Mesenchymal stem cell (in vitro differentiated cells and primary cell): ENCODE data around the gene PSMD1.

Experiments
- DNase-seq: peaks from one replicate; pipeline ENCODE4 v3.0.0-alpha.2; 2013
- H2AFZ ChIP-seq: one replicate; pipeline ENCODE4 v1.6.1; 2013; ENCODE audit warnings: low read depth, mild to moderate bottlenecking, control low read depth, inconsistent platforms, low read length, moderate library complexity
- H2AK5ac ChIP-seq: 2 replicates; pipeline ENCODE4 v1.6.1; 2013; ENCODE audit warnings: low read length, moderate library complexity, mild to moderate bottlenecking, inconsistent platforms; ENCODE audit not compliant: severe bottlenecking
- H2BK120ac ChIP-seq: one replicate; pipeline ENCODE4 v1.6.1; 2013; ENCODE audit warnings: low read depth, mild to moderate bottlenecking, inconsistent platforms, low read length, moderate library complexity
- H2BK12ac ChIP-seq, 2 experiments: one replicate each; pipeline ENCODE4 v1.6.1; 2013; ENCODE audit warnings: inconsistent platforms in 2 of 2, low read length in 2 of 2, mild to moderate bottlenecking in 2 of 2, moderate library complexity in 2 of 2, control low read depth in 1 of 2
- H2BK15ac ChIP-seq: one replicate; pipeline ENCODE4 v1.6.1; 2013; ENCODE audit warnings: mild to moderate bottlenecking, low read depth, inconsistent platforms; ENCODE audit not compliant: poor library complexity, severe bottlenecking
- H2BK5ac ChIP-seq: 2 replicates; pipeline ENCODE4 v1.6.1; 2013; ENCODE audit warnings: low read depth, mild to moderate bottlenecking, low read length, control low read depth, inconsistent platforms; ENCODE audit not compliant: poor library complexity, severe bottlenecking
- H3K14ac ChIP-seq, 2 experiments: one replicate each; pipeline ENCODE4 v1.6.1; 2013; ENCODE audit warnings: inconsistent platforms in 2 of 2, low read length in 2 of 2, control low read depth in 1 of 2, mild to moderate bottlenecking in 1 of 2, moderate library complexity in 1 of 2
- H3K18ac ChIP-seq, 2 experiments: one replicate each; pipeline ENCODE4 v1.6.1; 2013; ENCODE audit warnings: inconsistent platforms in 2 of 2, low read length in 2 of 2, control low read depth in 1 of 2, low read depth in 1 of 2, mild to moderate bottlenecking in 1 of 2
- H3K23ac ChIP-seq, 2 experiments: one replicate each; pipeline ENCODE4 v1.6.1; 2013; ENCODE audit warnings: inconsistent platforms in 2 of 2, low read length in 2 of 2, mild to moderate bottlenecking in 2 of 2, moderate library complexity in 2 of 2, control low read depth in 1 of 2
- H3K27ac ChIP-seq: 2 replicates; pipeline ENCODE4 v1.5.1; 2013; ENCODE audit warnings: mild to moderate bottlenecking, moderate library complexity, low read length, control low read depth, inconsistent platforms; ENCODE audit not compliant: poor library complexity, severe bottlenecking
- H3K27me3 ChIP-seq, 2 experiments: 2 replicates each; pipeline versions ENCODE4 v1.6.1 to v1.7.0; 2013; ENCODE audit warnings: low read length in 2 of 2, mild to moderate bottlenecking in 2 of 2, moderate library complexity in 2 of 2, control low read depth in 1 of 2, inconsistent platforms in 1 of 2; ENCODE audit not compliant: control insufficient read depth in 1 of 2, insufficient read depth in 1 of 2
- H3K36me3 ChIP-seq, 2 experiments: 2 replicates each; pipeline versions ENCODE4 v1.6.1 to v1.7.0; 2013; ENCODE audit warnings: low read length in 2 of 2, control low read depth in 1 of 2, inconsistent platforms in 1 of 2, low read depth in 1 of 2, mild to moderate bottlenecking in 1 of 2; ENCODE audit not compliant: insufficient read depth in 2 of 2, control insufficient read depth in 1 of 2
- H3K4ac ChIP-seq, 2 experiments: one replicate each; pipeline ENCODE4 v1.6.1; 2013; ENCODE audit warnings: inconsistent platforms in 2 of 2, low read length in 2 of 2, mild to moderate bottlenecking in 2 of 2, moderate library complexity in 2 of 2, control low read depth in 1 of 2, low read depth in 1 of 2
- H3K4me1 ChIP-seq: 2 replicates; pipeline ENCODE4 v1.6.1; 2013; ENCODE audit warnings: low read depth, low read length, control low read depth; ENCODE audit not compliant: control insufficient read depth, insufficient read depth
- H3K4me2 ChIP-seq: 2 replicates; pipeline ENCODE4 v1.6.1; 2013; ENCODE audit warnings: low read length, mild to moderate bottlenecking, inconsistent platforms; ENCODE audit not compliant: poor library complexity, severe bottlenecking
- H3K4me3 ChIP-seq, 2 experiments: 2 replicates each; pipeline versions ENCODE4 v1.5.1 to v1.7.0; 2013; ENCODE audit warnings: low read length in 2 of 2, mild to moderate bottlenecking in 2 of 2, control low read depth in 1 of 2, low read depth in 1 of 2; ENCODE audit not compliant: insufficient read depth in 1 of 2
- H3K79me1 ChIP-seq: replicated peaks from 2 replicates; pipeline ENCODE4 v1.6.1; 2013; ENCODE audit warnings: mild to moderate bottlenecking, control low read depth, low read length, inconsistent platforms; ENCODE audit not compliant: poor library complexity, severe bottlenecking
- H3K9ac ChIP-seq: 2 replicates; pipeline ENCODE4 v1.7.0; 2013; ENCODE audit warnings: mild to moderate bottlenecking, low read length, moderate library complexity
- H3K9me3 ChIP-seq: 2 replicates; pipeline ENCODE4 v1.7.0; 2013; ENCODE audit warnings: mild to moderate bottlenecking, low read length; ENCODE audit not compliant: control insufficient read depth
- H4K8ac ChIP-seq: one replicate; pipeline ENCODE4 v1.6.1; 2013; ENCODE audit warnings: inconsistent platforms, mild to moderate bottlenecking, low read length, moderate library complexity
- H4K91ac ChIP-seq: one replicate; pipeline ENCODE4 v1.6.1; 2013; ENCODE audit warnings: mild to moderate bottlenecking, low read length, inconsistent platforms
- WGBS: methylation state at CpG from one replicate; pipeline ENCODE4 v1.1.7; 2013; ENCODE audit warnings: mixed read lengths; 5-methylcytosine and 5-hydroxymethylcytosine counted together

PSMD1 gene

GRCh38 chr2:231127936-231128335 lies 71.3 kb downstream of the PSMD1 start:
- H3K9ac ChIP-seq, result no peak overlapping the region
- no peak overlapping the region for H2BK5ac ChIP-seq
- no peak overlapping the region for H3K23ac ChIP-seq
- no peak overlapping the region for H3K4me3 ChIP-seq
- no CpG with 5 or more reads among the region's 1 CpG for WGBS
- no peak overlapping the region for H4K8ac ChIP-seq
- no peak overlapping the region for H3K4me2 ChIP-seq
- H2AFZ ChIP-seq, result no peak overlapping the region
- no peak overlapping the region for H4K91ac ChIP-seq
- DNase-seq, result no peak
- H2BK12ac ChIP-seq, result no peak overlapping the region
- H2BK120ac ChIP-seq, result no peak overlapping the region
- peaks cover 11% of the 10 kb centered on the region for H3K4me1 ChIP-seq
- no peak overlapping the region for H3K18ac ChIP-seq
- H2AK5ac ChIP-seq, result no peak overlapping the region
- H3K27ac ChIP-seq, result peak overlapping the region; percentile 27
- no peak overlapping the region for H2BK15ac ChIP-seq
- no peaks in the 10 kb centered on the region for H3K9me3 ChIP-seq
- H3K36me3 ChIP-seq, result no peaks in the 10 kb centered on the region
- H3K14ac ChIP-seq, result no peak overlapping the region
- H3K4ac ChIP-seq, result no peak overlapping the region
- no peaks in the 10 kb centered on the region for H3K79me1 ChIP-seq
- H3K27me3 ChIP-seq, result no peaks in the 10 kb centered on the region

- H3K23ac ChIP-seq, result no peak overlapping the region
- no peak overlapping the region for H2AFZ ChIP-seq
- no peak overlapping the region for H2BK12ac ChIP-seq
- H3K36me3 ChIP-seq, result no peaks in the 10 kb centered on the region
- H2BK120ac ChIP-seq, result peak overlapping the region; percentile 8
- H2BK5ac ChIP-seq, result peak overlapping the region; percentile 26
- H4K8ac ChIP-seq, result peak overlapping the region; percentile 66
- H3K4me3 ChIP-seq, result no peak overlapping the region
- H3K4me1 ChIP-seq, result peaks cover 13% of the 10 kb centered on the region
- H3K27ac ChIP-seq, result peak overlapping the region; percentile 27
- peak overlapping the region; percentile 14 for H2AK5ac ChIP-seq
- DNase-seq, result no peak
- no peak overlapping the region for H3K9ac ChIP-seq
- H3K4ac ChIP-seq, result peak overlapping the region; percentile 45 to 55
- peaks cover 2% of the 10 kb centered on the region for H3K79me1 ChIP-seq
- no peak overlapping the region for H4K91ac ChIP-seq
- H2BK15ac ChIP-seq, result no peak overlapping the region
- H3K18ac ChIP-seq, result peak overlapping the region; percentile 11 to 41
- no peaks in the 10 kb centered on the region for H3K9me3 ChIP-seq
- no peak overlapping the region for H3K14ac ChIP-seq
- H3K27me3 ChIP-seq, result no peaks in the 10 kb centered on the region
- H3K4me2 ChIP-seq, result no peak overlapping the region
Measured at GRCh38 chr2:231128541-231128940, 71.9 kb downstream of the PSMD1 start.

DNA sequence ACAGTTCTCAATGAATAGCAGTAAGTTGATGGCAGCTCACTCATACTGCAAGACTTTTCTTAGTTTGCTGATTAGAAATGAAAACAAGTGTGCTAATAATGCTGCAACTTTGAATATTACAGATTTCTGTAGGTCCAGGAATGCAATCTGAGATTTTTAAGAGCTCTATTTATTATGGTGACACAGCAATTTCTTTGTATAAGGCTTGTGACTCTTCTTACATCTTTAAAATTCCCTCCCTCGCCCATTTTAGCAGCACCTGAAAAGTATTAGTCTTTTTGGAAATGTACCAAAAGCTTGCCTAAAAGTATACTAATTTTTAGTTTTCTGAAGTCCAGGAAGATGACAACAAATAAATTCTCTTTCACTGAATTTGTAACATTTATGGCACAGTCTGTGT lies 72.5 kb downstream of the PSMD1 start:
- Histone ChIP-seq H3K27ac (no peak overlapping the region), H3K18ac (no peak overlapping the region), H3K14ac (no peak overlapping the region), H3K4me2 (no peak overlapping the region), H4K8ac (no peak overlapping the region), H3K4me3 (no peak overlapping the region), H3K27me3 (no peaks in the 10 kb centered on the region), H3K23ac (no peak overlapping the region), H3K9me3 (no peaks in the 10 kb centered on the region), H3K36me3 (no peaks in the 10 kb centered on the region), H3K79me1 (peaks cover 2% of the 10 kb centered on the region), H2BK12ac (no peak overlapping the region), H2BK5ac (no peak overlapping the region), H2AK5ac (no peak overlapping the region), H3K4me1 (peaks cover 13% of the 10 kb centered on the region), H2BK15ac (no peak overlapping the region), H4K91ac (no peak overlapping the region), H3K4ac (no peak overlapping the region), H2BK120ac (no peak overlapping the region), H2AFZ (no peak overlapping the region), H3K9ac (no peak overlapping the region)
- no peak for DNase-seq
- WGBS, result no CpG with 5 or more reads among the region's 1 CpG

DNA sequence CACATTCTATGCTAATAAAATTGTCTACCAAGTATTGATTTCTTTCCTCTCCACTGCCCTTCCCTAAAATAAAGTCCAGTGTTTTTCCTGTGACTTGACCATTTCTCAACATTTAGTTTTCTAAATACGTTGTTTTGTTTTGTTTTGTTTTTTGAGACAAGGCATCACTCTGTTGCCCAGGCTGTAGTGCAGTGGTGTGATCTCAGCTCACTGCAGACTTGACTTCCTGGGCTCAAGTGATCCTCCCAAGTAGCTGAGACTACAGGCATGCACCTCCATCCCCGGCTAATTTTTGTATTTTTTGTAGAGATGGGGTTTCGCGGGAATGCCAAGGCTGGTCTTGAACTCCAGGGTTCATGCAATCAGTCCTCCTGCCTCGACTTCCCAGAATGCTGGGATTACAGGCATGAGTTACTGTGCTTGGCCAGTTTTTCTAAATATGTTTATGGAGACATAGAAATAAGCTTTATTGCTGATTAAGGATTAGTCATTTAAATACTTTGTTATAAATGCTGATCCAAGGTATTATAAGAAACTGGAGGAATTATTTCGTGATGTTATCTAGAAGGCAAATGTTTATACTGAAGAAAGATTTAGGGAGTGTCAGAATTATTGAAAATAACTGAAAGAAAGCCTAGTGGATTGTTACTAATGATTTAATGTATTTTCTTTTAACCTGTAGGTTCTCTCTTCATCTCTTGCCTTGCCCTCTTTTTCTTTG lies 73.8 kb downstream of the PSMD1 start:
- no peaks in the 10 kb centered on the region for H3K36me3 ChIP-seq
- peak overlapping the region; percentile 68 for H3K27ac ChIP-seq
- no peak overlapping the region for H3K23ac ChIP-seq
- no peak overlapping the region for H3K4me3 ChIP-seq
- H4K91ac ChIP-seq, result no peak overlapping the region
- 70% methylated on average over 6 of the region's 6 CpGs for WGBS
- H3K4ac ChIP-seq, result peak overlapping the region in 1 of 2 experiments; percentile 24
- H3K79me1 ChIP-seq, result peaks cover 2% of the 10 kb centered on the region
- H2BK15ac ChIP-seq, result no peak overlapping the region
- no peak overlapping the region for H2BK5ac ChIP-seq
- H4K8ac ChIP-seq, result no peak overlapping the region
- peaks cover 13% of the 10 kb centered on the region for H3K4me1 ChIP-seq
- H2BK120ac ChIP-seq, result peak overlapping the region; percentile 11
- H2AFZ ChIP-seq, result no peak overlapping the region
- peak overlapping the region in 1 of 2 experiments; percentile 2 for H2BK12ac ChIP-seq
- DNase-seq, result peak; percentile 66
- H3K9me3 ChIP-seq, result no peaks in the 10 kb centered on the region
- H3K14ac ChIP-seq, result no peak overlapping the region
- H3K18ac ChIP-seq, result peak overlapping the region; percentile 73 to 79
- H3K9ac ChIP-seq, result peak overlapping the region; percentile 39
- no peak overlapping the region for H3K4me2 ChIP-seq
- no peaks in the 10 kb centered on the region for H3K27me3 ChIP-seq
- peak overlapping the region; percentile 92 for H2AK5ac ChIP-seq
